ENCODE results near the gene MANBA.
A peak's percentile ranks its signal among the peaks of the same experiment; 100 is the strongest.

The MANBA gene

GRCh38 chr4:102678107-102678506 is 82.7 kb downstream of the MANBA start:
- DNase-seq (ENCODE audit: low spot score), result no peak

GRCh38 chr4:102675141-102675540 is 85.6 kb downstream of the MANBA start:
- no peak for DNase-seq (ENCODE audit: low spot score)

- DNase-seq (ENCODE audit: low spot score), result no peak
These were observed 93.8 kb downstream of the MANBA start for GRCh38 chr4:102667001-102667400.

GRCh38 chr4:102665527-102665926 is 95.2 kb downstream of the MANBA start:
- DNase-seq (ENCODE audit: low spot score), result no peak

GRCh38 chr4:102663073-102663472 is 97.7 kb downstream of the MANBA start:
- DNase-seq (ENCODE audit: low spot score), result no peak

GRCh38 chr4:102657206-102657605 is 103.6 kb downstream of the MANBA start:
- DNase-seq (ENCODE audit: low spot score), result no peak

- no peak for DNase-seq (ENCODE audit: low spot score)
These were observed 113.7 kb downstream of the MANBA start for GRCh38 chr4:102647117-102647516.

GRCh38 chr4:102642631-102643298 is 118.0 kb downstream of the MANBA start:
- DNase-seq (ENCODE audit: low spot score), result no peak

- DNase-seq (ENCODE audit: low spot score), result no peak
These were observed 119.0 kb downstream of the MANBA start for GRCh38 chr4:102641793-102642192.

GRCh38 chr4:102640669-102641068 is 120.1 kb downstream of the MANBA start:
- DNase-seq (ENCODE audit: low spot score), result no peak

- DNase-seq (ENCODE audit: low spot score), result no peak
These were observed 121.2 kb downstream of the MANBA start for GRCh38 chr4:102639598-102639997.

GRCh38 chr4:102638621-102639020 is 122.1 kb downstream of the MANBA start:
- DNase-seq (ENCODE audit: low spot score), result no peak

GRCh38 chr4:102637391-102637790 is 123.4 kb downstream of the MANBA start:
- DNase-seq (ENCODE audit: low spot score), result no peak

GRCh38 chr4:102633100-102633499 is 127.7 kb downstream of the MANBA start:
- DNase-seq (ENCODE audit: low spot score), result no peak

GRCh38 chr4:102632241-102633065 is 128.3 kb downstream of the MANBA start:
- DNase-seq (ENCODE audit: low spot score), result no peak

- DNase-seq (ENCODE audit: low spot score), result no peak
These were observed 129.2 kb downstream of the MANBA start for GRCh38 chr4:102631616-102632015.

- DNase-seq (ENCODE audit: low spot score), result no peak
These were observed 131.1 kb downstream of the MANBA start for GRCh38 chr4:102629673-102630072.

- peak; percentile 5 for DNase-seq (ENCODE audit: low spot score)
These were observed 132.8 kb downstream of the MANBA start for GRCh38 chr4:102627831-102628523.

- DNase-seq (ENCODE audit: low spot score), result no peak
These were observed 135.4 kb downstream of the MANBA start for GRCh38 chr4:102625232-102625930.

- no peak for DNase-seq (ENCODE audit: low spot score)
These were observed 136.3 kb downstream of the MANBA start for GRCh38 chr4:102624505-102624904.

GRCh38 chr4:102623622-102624021 is 137.1 kb downstream of the MANBA start:
- no peak for DNase-seq (ENCODE audit: low spot score)

Data from hematopoietic multipotent progenitor cell treated with erythropoietin and hydrocortisone succinate and interleukin-3 and kit ligand, for 15 days (in vitro differentiated cells).